Progenitor cell of endocrine pancreas (in vitro differentiated cells): Measurements from ENCODE around the gene ALS2CL. TPM values are rescaled to one million over a fixed set of nuclear protein-coding genes. Genes with fewer than 3 reads are reported as not detected.
A peak's percentile ranks its signal among the peaks of the same experiment; 100 is the strongest.

Experiments
- DNase-seq: peaks from one replicate; pipeline ENCODE4 v3.0.0; 2021; ENCODE audit warnings: low spot score; ENCODE audit not compliant: unreplicated experiment
- H3K27ac Mint-ChIP-seq: 2 replicates; pipeline ENCODE4 v1.8.0; 2021; ENCODE audit warnings: mild to moderate bottlenecking, moderate library complexity, mixed read lengths
- H3K27me3 Mint-ChIP-seq: 2 replicates; pipeline ENCODE4 v1.8.0; 2021; ENCODE audit warnings: mixed read lengths
- H3K36me3 Mint-ChIP-seq: 2 replicates; pipeline ENCODE4 v1.8.0; 2022; ENCODE audit warnings: mixed read lengths; ENCODE audit not compliant: insufficient read depth
- H3K4me1 Mint-ChIP-seq: 2 replicates; pipeline ENCODE4 v1.8.0; 2021; ENCODE audit warnings: low read depth, mixed read lengths
- H3K4me3 Mint-ChIP-seq: 2 replicates; pipeline ENCODE4 v1.8.0; 2021; ENCODE audit warnings: low read depth, mild to moderate bottlenecking, moderate library complexity, mixed read lengths
- H3K9me3 Mint-ChIP-seq: 2 replicates; pipeline ENCODE4 v1.8.0; 2021; ENCODE audit warnings: low read depth, mixed read lengths
- CTCF ChIP-seq: fragments of 200-600 bp; sonication (generic); IDR thresholded peaks from one replicate; pipeline ENCODE4 v1.5.0; 2021; ENCODE audit warnings: antibody characterized with exemption, mild to moderate bottlenecking; ENCODE audit not compliant: unreplicated experiment
- total RNA-seq: library from RNA; stranded (reverse); gene quantifications from 2 replicates; pipeline ENCODE4 v1.2.1, GENCODE V29; 2021

The ALS2CL gene
- total RNA-seq, 1 donor from 2014 or later: 3.5 TPM

DNA sequence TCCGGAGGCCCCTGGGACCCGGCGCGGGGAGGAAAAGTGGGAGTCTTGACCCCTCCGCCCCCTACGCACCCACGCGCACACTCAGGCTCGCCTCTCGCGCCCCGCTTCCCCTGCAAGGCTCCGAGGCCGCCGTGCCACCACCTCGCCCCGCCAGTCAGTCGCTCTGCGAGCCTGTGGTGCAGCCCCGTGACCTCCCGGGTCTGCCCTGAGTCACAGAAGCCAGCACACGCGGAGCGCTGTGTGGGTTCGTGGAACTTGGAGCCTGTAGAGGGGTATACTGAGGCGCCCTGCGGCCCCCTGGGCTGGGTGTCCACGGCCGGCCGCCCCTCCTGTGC, 380 bp upstream of the ALS2CL start:
- no peak for DNase-seq

DNA sequence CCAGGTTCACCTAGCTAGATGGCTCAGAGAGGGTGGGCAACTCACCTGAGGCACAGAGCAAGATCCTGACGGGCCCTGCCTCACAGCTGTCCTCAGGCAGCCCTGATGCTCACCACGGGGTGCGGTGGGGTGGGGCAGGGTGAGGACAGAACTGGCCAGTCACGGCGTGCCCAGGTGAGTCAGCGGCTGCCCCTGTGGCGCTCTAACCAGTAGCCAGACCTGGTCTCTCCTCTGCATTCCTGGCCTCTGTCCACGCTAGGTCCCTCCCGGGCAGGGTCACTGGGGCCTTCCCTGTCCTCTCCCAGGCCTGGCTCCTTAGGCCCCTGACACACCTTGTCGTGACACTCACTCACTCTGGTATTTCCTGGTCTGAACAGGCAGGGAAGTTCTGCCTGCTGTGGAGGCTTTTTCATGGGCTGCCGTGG, 901 bp downstream of the ALS2CL start:
- DNase-seq: peak; percentile 36
- Mint-ChIP-seq H3K4me1 (peaks cover 5% of the 10 kb centered on the region), H3K36me3 (no peaks in the 10 kb centered on the region), H3K27me3 (peaks cover 29% of the 10 kb centered on the region), H3K4me3 (peak overlapping the region; percentile 72), H3K27ac (peak overlapping the region; percentile 25), H3K9me3 (no peaks in the 10 kb centered on the region)
- TF ChIP-seq CTCF: no peak

More for the DNA sequence above, 380 bp upstream of the ALS2CL start:
- TF ChIP-seq CTCF: no peak
- Mint-ChIP-seq H3K27ac (no peak overlapping the region), H3K36me3 (no peaks in the 10 kb centered on the region), H3K4me1 (peaks cover 5% of the 10 kb centered on the region), H3K27me3 (peaks cover 32% of the 10 kb centered on the region), H3K9me3 (no peaks in the 10 kb centered on the region), H3K4me3 (no peak overlapping the region)

DNA sequence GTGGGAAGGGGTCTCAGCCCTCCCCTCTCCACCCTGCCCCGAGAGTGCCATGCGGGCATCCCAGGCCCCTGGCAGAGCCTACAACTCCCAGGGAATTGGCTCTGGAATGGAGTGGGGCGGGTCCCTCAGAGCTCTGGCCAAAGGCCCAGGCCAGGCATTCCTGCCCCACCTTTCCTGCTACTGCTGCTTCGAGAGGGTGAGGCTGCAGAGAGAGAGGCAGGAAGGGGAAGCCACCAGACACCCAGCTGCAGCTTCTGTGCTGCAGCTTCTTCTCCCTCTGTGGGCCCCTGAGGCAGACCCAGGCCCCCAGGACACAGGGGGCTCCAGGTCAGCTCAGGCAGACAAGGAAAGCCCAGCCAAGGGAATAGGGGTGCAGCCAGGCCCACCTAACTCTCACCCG, 2.7 kb downstream of the ALS2CL start:
- H3K9me3 Mint-ChIP-seq: no peaks in the 10 kb centered on the region
- no peak for TF ChIP-seq CTCF
- no peak overlapping the region for H3K27ac Mint-ChIP-seq
- DNase-seq: no peak
- H3K4me1 Mint-ChIP-seq: peaks cover 5% of the 10 kb centered on the region
- H3K4me3 Mint-ChIP-seq: no peak overlapping the region
- peaks cover 31% of the 10 kb centered on the region for H3K27me3 Mint-ChIP-seq
- no peaks in the 10 kb centered on the region for H3K36me3 Mint-ChIP-seq

DNA sequence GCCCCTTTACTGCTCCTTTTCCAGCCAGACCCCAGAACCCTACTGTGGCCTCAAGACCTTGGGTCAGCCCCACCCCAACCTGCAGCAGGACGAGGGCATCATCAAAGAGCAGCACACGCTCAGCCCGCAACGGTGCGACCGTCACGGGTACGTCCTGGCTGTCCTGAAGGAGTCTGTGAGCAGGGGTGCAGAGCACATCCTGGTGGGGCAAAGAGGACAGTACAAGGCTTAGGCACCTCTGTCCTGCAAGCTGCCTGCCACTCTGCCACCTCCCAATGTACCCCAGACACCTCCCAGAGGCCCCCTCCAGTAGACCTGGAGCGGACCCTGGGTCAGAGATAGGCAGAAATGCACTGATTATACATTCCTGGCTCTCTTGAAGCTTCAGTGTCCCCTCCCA, 8.0 kb downstream of the ALS2CL start:
- H3K27me3 Mint-ChIP-seq: peaks cover 50% of the 10 kb centered on the region
- H3K4me3 Mint-ChIP-seq: no peak overlapping the region
- H3K9me3 Mint-ChIP-seq: no peaks in the 10 kb centered on the region
- TF ChIP-seq CTCF: no peak
- H3K36me3 Mint-ChIP-seq: no peaks in the 10 kb centered on the region
- peak overlapping the region; percentile 59 for H3K27ac Mint-ChIP-seq
- DNase-seq: no peak
- H3K4me1 Mint-ChIP-seq: no peaks in the 10 kb centered on the region

GRCh38 chr3:46684891-46685290, 8.6 kb downstream of the ALS2CL start:
- TF ChIP-seq CTCF: no peak
- H3K27me3 Mint-ChIP-seq: peaks cover 53% of the 10 kb centered on the region
- DNase-seq: no peak
- H3K36me3 Mint-ChIP-seq: no peaks in the 10 kb centered on the region
- no peaks in the 10 kb centered on the region for H3K9me3 Mint-ChIP-seq
- H3K27ac Mint-ChIP-seq: no peak overlapping the region
- H3K4me3 Mint-ChIP-seq: no peak overlapping the region
- no peaks in the 10 kb centered on the region for H3K4me1 Mint-ChIP-seq
